Liver (tissue), 9 donors: ENCODE measurements around the gene IL17RB. TPM values are rescaled to one million over a fixed set of nuclear protein-coding genes. Genes with fewer than 3 reads are reported as not detected.

Experiments used
- DNase-seq: peaks from one replicate; pipeline ENCODE4 v3.0.0-alpha.2; 2017; ENCODE audit warnings: low spot score
- H3K27ac ChIP-seq, 2 donors: one replicate each; pipeline ENCODE4 v1.7.0; 2013; ENCODE audit warnings: inconsistent platforms in 2 of 2, low read length in 2 of 2, control low read depth in 1 of 2, low read depth in 1 of 2, mild to moderate bottlenecking in 1 of 2
- H3K27me3 ChIP-seq, 4 donors: one replicate each; pipeline versions ENCODE4 v1.6.1 to v1.7.0; 2013; ENCODE audit warnings: low read length in 3 of 4, inconsistent platforms in 1 of 4, mild to moderate bottlenecking in 1 of 4, moderate library complexity in 1 of 4; ENCODE audit not compliant: control insufficient read depth in 4 of 4, insufficient read depth in 4 of 4
- H3K36me3 ChIP-seq, 4 donors: one replicate each; pipeline versions ENCODE4 v1.6.1 to v1.7.0; 2013; ENCODE audit warnings: low read length in 3 of 4, mild to moderate bottlenecking in 3 of 4, low read depth in 1 of 4, moderate library complexity in 1 of 4; ENCODE audit not compliant: control insufficient read depth in 4 of 4, insufficient read depth in 3 of 4
- H3K4me1 ChIP-seq, 4 donors: one replicate each; pipeline versions ENCODE4 v1.6.1 to v1.7.0; 2013; ENCODE audit warnings: low read length in 3 of 4, mild to moderate bottlenecking in 3 of 4, moderate library complexity in 1 of 4; ENCODE audit not compliant: control insufficient read depth in 4 of 4, insufficient read depth in 4 of 4
- H3K4me3 ChIP-seq, 3 donors: one replicate each; pipeline versions ENCODE4 v1.6.1 to v1.7.0; 2013; ENCODE audit warnings: low read length in 3 of 3, control low read depth in 1 of 3, low read depth in 1 of 3, mild to moderate bottlenecking in 1 of 3
- H3K9ac ChIP-seq, 2 donors: one replicate each; pipeline ENCODE4 v1.7.0; 2013; ENCODE audit warnings: low read length in 2 of 2, mild to moderate bottlenecking in 2 of 2, moderate library complexity in 2 of 2, control low read depth in 1 of 2, low read depth in 1 of 2
- H3K9me3 ChIP-seq, 4 donors: one replicate each; pipeline versions ENCODE4 v1.6.1 to v1.7.0; 2013; ENCODE audit warnings: low read length in 3 of 4; ENCODE audit not compliant: control insufficient read depth in 4 of 4
- ATF3 ChIP-seq: IDR thresholded peaks from 2 replicates; pipeline ENCODE4 v1.6.1; 2016; ENCODE audit warnings: antibody characterized with exemption
- CTCF ChIP-seq: fragments of 150-350 bp; IDR thresholded peaks from 2 replicates; pipeline ENCODE4 v1.5.1; 2017; ENCODE audit warnings: improper control_type of control experiment, low read depth, low read length; ENCODE audit not compliant: missing input control
- EGR1 ChIP-seq, 2 donors: IDR thresholded peaks; 2 replicates each; pipeline ENCODE4 v1.6.1; 2016 to 2018; ENCODE audit warnings: antibody characterized with exemption in 2 of 2, low read depth in 2 of 2
- FOXA1 ChIP-seq: IDR thresholded peaks from 2 replicates; pipeline ENCODE4 v1.6.1; 2016; ENCODE audit warnings: antibody characterized with exemption
- FOXA2 ChIP-seq: IDR thresholded peaks from 2 replicates; pipeline ENCODE4 v1.6.1; 2016; ENCODE audit warnings: antibody characterized with exemption
- GABPA ChIP-seq, 2 donors: IDR thresholded peaks in 1 of 2; conservative IDR thresholded peaks in 1 of 2; 2 replicates each; pipeline ENCODE4 v1.6.1; 2016; ENCODE audit warnings: antibody characterized with exemption in 2 of 2, mild to moderate bottlenecking in 1 of 2, moderate library complexity in 1 of 2
- HNF4G ChIP-seq: IDR thresholded peaks from 2 replicates; pipeline ENCODE4 v1.6.1; 2016; ENCODE audit warnings: antibody characterized with exemption
- JUND ChIP-seq, 2 donors: IDR thresholded peaks; 2 replicates each; pipeline ENCODE4 v1.6.1; 2016; ENCODE audit warnings: antibody characterized with exemption in 2 of 2
- REST ChIP-seq: IDR thresholded peaks from 2 replicates; pipeline ENCODE4 v1.6.1; 2016; ENCODE audit warnings: antibody characterized with exemption, mild to moderate bottlenecking
- RXRA ChIP-seq, 2 donors: IDR thresholded peaks; 2 replicates each; pipeline ENCODE4 v1.6.1; 2017 to 2018; ENCODE audit warnings: antibody characterized with exemption in 2 of 2, mild to moderate bottlenecking in 1 of 2
- ZBTB33 ChIP-seq: IDR thresholded peaks from 2 replicates; pipeline ENCODE4 v1.6.1; 2016; ENCODE audit warnings: antibody characterized with exemption
- WGBS: extraction: QIAGEN DNeasy Blood & Tissue Kit; methylation state at CpG from one replicate; pipeline ENCODE4 v1.1.7; 2013; 5-methylcytosine and 5-hydroxymethylcytosine counted together
- polyA plus RNA-seq, 2 donors: library from polyadenylated mRNA; stranded (reverse) in 1 of 2; unstranded in 1 of 2; fragments of 200-250 nt in 1 of 2; fragments of >200 nt in 1 of 2; fragmentation: Nextera tagmentation in 1 of 2; extraction: Ambion mirVana in 1 of 2; gene quantifications; one replicate each; pipeline versions ENCODE4 v1.2.1 to v1.2.3, GENCODE V29; 2013 to 2015
- total RNA-seq, 2 donors: library from RNA; depleted of rRNA; stranded (reverse); fragments of >200 nt; gene quantifications; one replicate each; pipeline ENCODE4 v1.2.3, GENCODE V29; 2014
- donor health status: healthy.
- donor health status: healthy.
- donor health status: healthy.
- donor health status: healthy.
- donor health status: healthy.

The IL17RB gene
- total and polyA plus RNA-seq, 4 donors = 11.8 to 21.6 (median 15.8) TPM

- Histone ChIP-seq H3K27me3 (no peaks in the 10 kb centered on the region), H3K27ac (no peak overlapping the region), H3K36me3 (no peaks in the 10 kb centered on the region), H3K4me3 (no peak overlapping the region), H3K4me1 (no peaks in the 10 kb centered on the region), H3K9ac (no peak overlapping the region), H3K9me3 (no peaks in the 10 kb centered on the region)
- 95% methylated on average over 9 of the region's 9 CpGs for WGBS
- TF ChIP-seq JUND (IDR thresholded peaks at IDR 0.05) = no peak
- no peak for TF ChIP-seq HNF4G
- no peak for TF ChIP-seq GABPA (IDR thresholded peaks at IDR 0.05 in 1 of 2, conservative IDR thresholded peaks at IDR 0.05 in 1 of 2)
- no peak for TF ChIP-seq REST
- TF ChIP-seq CTCF = no peak
- TF ChIP-seq RXRA (IDR thresholded peaks at IDR 0.05) = no peak
- TF ChIP-seq FOXA2 = no peak
- TF ChIP-seq ATF3 = no peak
- TF ChIP-seq ZBTB33 = no peak
- DNase-seq = no peak
These were observed 45.0 kb upstream of the IL17RB start for GRCh38 chr3:53801319-53801718.

GRCh38 chr3:53802256-53802880, 44.0 kb upstream of the IL17RB start:
- Histone ChIP-seq H3K36me3 (no peaks in the 10 kb centered on the region), H3K4me3 (no peak overlapping the region), H3K4me1 (peaks cover 0 to 6% (median 2%) of the 10 kb centered on the region in 4 donors), H3K27ac (no peak overlapping the region), H3K9me3 (no peaks in the 10 kb centered on the region), H3K9ac (no peak overlapping the region), H3K27me3 (no peaks in the 10 kb centered on the region)
- TF ChIP-seq EGR1 (IDR thresholded peaks at IDR 0.05; ENCODE audit: low read depth in 2 of 2) (no peak), REST (no peak), FOXA1 (no peak)
- DNase-seq = no peak
- 91% methylated on average over 8 of the region's 8 CpGs for WGBS
